Measurements from ENCODE around the gene GNG7.

GRCh38 chr19:2636897-2637683, 65.4 kb downstream of the GNG7 start:
- TF ChIP-seq YY1 (IDR thresholded peaks at IDR 0.05; ENCODE audit: low read depth) (no peak), EP300 (IDR thresholded peaks at IDR 0.05; ENCODE audit: borderline replicate concordance in 1 of 2, low read depth in 1 of 2, low read length in 1 of 2) (no peak), RXRA (IDR thresholded peaks at IDR 0.05; ENCODE audit: borderline replicate concordance, low read depth) (no peak), CTCF (IDR thresholded peaks at IDR 0.05) (peak; percentile 79), SMC3 (IDR thresholded peaks at IDR 0.05; ENCODE audit: low read depth, low read length) (peak; percentile 49)
